Measurements from ENCODE around the gene ATP10B.

DNA sequence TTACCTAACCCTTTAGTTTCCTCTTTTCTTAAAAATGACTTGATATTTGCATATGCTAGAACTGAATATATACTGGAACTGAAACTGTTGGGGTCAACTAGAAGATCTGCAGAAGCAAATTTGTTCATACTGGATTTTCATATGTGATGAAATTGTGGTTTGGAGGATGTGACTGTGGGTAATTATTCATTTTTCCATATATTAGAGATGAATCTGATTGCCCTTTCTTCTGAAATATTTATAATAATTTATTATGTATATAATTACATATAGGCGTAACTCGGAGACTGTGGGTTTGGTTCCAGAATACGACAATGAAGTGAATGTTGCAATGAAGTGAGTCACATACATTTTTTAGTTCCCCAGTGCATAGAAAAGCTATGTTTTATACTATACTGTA is 149.1 kb downstream of the ATP10B start:
- no peak for TF ChIP-seq EZH2 (IDR thresholded peaks at IDR 0.05; ENCODE audit: insufficient read depth, poor library complexity, severe bottlenecking)
- no peak for TF ChIP-seq EZH2phosphoT487 (IDR thresholded peaks at IDR 0.05; ENCODE audit: insufficient read depth, low read depth)

All from GM23248 (cell line).